SK-N-SH (cell line): Measurements from ENCODE around the gene TAC4. TPM values are rescaled to one million over a fixed set of nuclear protein-coding genes. Genes with fewer than 3 reads are reported as not detected.

Experiments
- CTCF ChIA-PET: fragments of 300-600, 350-600 bp; formaldehyde crosslinking; extraction: SDS; loops from one replicate; lab custom pipeline; 2021; lab: Yijun Ruan, JAX
- POLR2A ChIA-PET: fragments of 350-600 bp; sonication (Branson Sonifier 250); formaldehyde crosslinking; extraction: SDS; loops from one replicate; lab custom pipeline; 2020; ENCODE audit warnings: antibody characterized with exemption, inconsistent platforms; lab: Yijun Ruan, JAX
- DNase-seq: peaks from one replicate; pipeline ENCODE4 v3.0.0; 2012
- H2AFZ ChIP-seq: fragments of 200-600 bp; sonication (generic); 2 replicates; pipeline ENCODE4 v1.8.1; 2016; ENCODE audit warnings: antibody characterized with exemption, mild to moderate bottlenecking, low read depth
- H3F3A ChIP-seq: fragments of 200-600 bp; sonication (generic); replicated peaks from 2 replicates; pipeline ENCODE3; 2016; ENCODE audit warnings: antibody characterized with exemption, mild to moderate bottlenecking; ENCODE audit not compliant: insufficient read depth
- H3K27ac ChIP-seq, 2 experiments: fragments of 200-500 bp in 1 of 2; fragments of 200-600 bp in 1 of 2; sonication (Bioruptor generic) in 1 of 2; sonication (generic), shearing (Covaris generic) in 1 of 2; 2 replicates each; pipeline versions ENCODE4 v1.5.1 to v1.6.1; 2014 to 2016; ENCODE audit warnings: low read depth in 2 of 2, inconsistent platforms in 1 of 2, low read length in 1 of 2, mild to moderate bottlenecking in 1 of 2, mixed read lengths in 1 of 2
- H3K27me3 ChIP-seq: fragments of 200-600 bp; sonication (generic), shearing (Covaris generic); 2 replicates; pipeline ENCODE4 v1.6.1; 2016; ENCODE audit warnings: mixed run types; ENCODE audit not compliant: insufficient read depth
- H3K36me3 ChIP-seq, 2 experiments: fragments of 200-500 bp in 1 of 2; fragments of 200-600 bp in 1 of 2; sonication (Bioruptor generic) in 1 of 2; sonication (generic) in 1 of 2; replicated peaks in 1 of 2; 2 replicates each; pipeline versions ENCODE3 to v1.5.1; 2014 to 2016; ENCODE audit warnings: low read length in 1 of 2, mild to moderate bottlenecking in 1 of 2; ENCODE audit not compliant: insufficient read depth in 2 of 2, control insufficient read depth in 1 of 2
- H3K4me1 ChIP-seq, 2 experiments: fragments of 200-500 bp in 1 of 2; fragments of 200-600 bp in 1 of 2; sonication (Bioruptor generic) in 1 of 2; sonication (generic), shearing (Covaris generic) in 1 of 2; 2 replicates each; pipeline versions ENCODE4 v1.5.1 to v1.6.1; 2014 to 2016; ENCODE audit warnings: low read depth in 1 of 2, low read length in 1 of 2, mixed run types in 1 of 2; ENCODE audit not compliant: insufficient read depth in 2 of 2, control insufficient read depth in 1 of 2
- H3K4me2 ChIP-seq: fragments of 200-600 bp; sonication (generic), shearing (Covaris generic); 2 replicates; pipeline ENCODE4 v1.6.1; 2017; ENCODE audit warnings: mixed run types
- H3K4me3 ChIP-seq, 2 experiments: fragments of 200-500 bp in 1 of 2; fragments of 200-600 bp in 1 of 2; sonication (Bioruptor generic) in 1 of 2; sonication (generic), shearing (Covaris generic) in 1 of 2; 2 replicates each; pipeline versions ENCODE4 v1.5.1 to v1.8.1; 2014 to 2016; ENCODE audit warnings: low read depth in 2 of 2, inconsistent platforms in 1 of 2, low read length in 1 of 2, mild to moderate bottlenecking in 1 of 2, mixed read lengths in 1 of 2, moderate library complexity in 1 of 2
- H3K79me2 ChIP-seq: fragments of 200-600 bp; sonication (generic); 2 replicates; pipeline ENCODE4 v1.8.1; 2017; ENCODE audit warnings: mild to moderate bottlenecking; ENCODE audit not compliant: insufficient read depth
- H3K9ac ChIP-seq: fragments of 200-600 bp; sonication (generic); 2 replicates; pipeline ENCODE4 v1.6.1; 2017; ENCODE audit warnings: mixed run types
- H3K9me2 ChIP-seq: fragments of 200-600 bp; sonication (generic); 2 replicates; pipeline ENCODE4 v1.6.1; 2017; ENCODE audit warnings: mixed run types
- H3K9me3 ChIP-seq: fragments of 200-600 bp; sonication (generic); 2 replicates; pipeline ENCODE4 v1.6.1; 2017; ENCODE audit warnings: mixed run types, mild to moderate bottlenecking, moderate library complexity
- H4K20me1 ChIP-seq: fragments of 200-600 bp; sonication (generic); 2 replicates; pipeline ENCODE4 v1.6.1; 2017; ENCODE audit warnings: mild to moderate bottlenecking, mixed run types; ENCODE audit not compliant: insufficient read depth
- ELF1 ChIP-seq: IDR thresholded peaks from 2 replicates; pipeline ENCODE4 v1.4.0; 2012
- EZH2phosphoT487 ChIP-seq: fragments of 200-600 bp; sonication (generic); IDR thresholded peaks from 2 replicates; pipeline ENCODE4 v1.6.1; 2017; ENCODE audit warnings: low read depth, mixed run types, mild to moderate bottlenecking, antibody characterized with exemption, moderate library complexity, borderline replicate concordance
- FOSL2 ChIP-seq: IDR thresholded peaks from 2 replicates; pipeline ENCODE4 v1.4.0; 2012; ENCODE audit warnings: low read depth, mild to moderate bottlenecking, moderate library complexity, borderline replicate concordance
- GABPA ChIP-seq: IDR thresholded peaks from 2 replicates; pipeline ENCODE4 v1.4.0; 2012; ENCODE audit warnings: low read depth, mild to moderate bottlenecking
- GATA2 ChIP-seq: sonication (generic); formaldehyde crosslinking; IDR thresholded peaks from 2 replicates; pipeline ENCODE4 v1.5.0; 2020; ENCODE audit warnings: mild to moderate bottlenecking, missing genetic modification reagents
- MAX ChIP-seq: IDR thresholded peaks from 2 replicates; pipeline ENCODE4 v1.4.0; 2012; ENCODE audit warnings: low read depth
- MEF2A ChIP-seq: IDR thresholded peaks from 2 replicates; pipeline ENCODE4 v1.4.0; 2012; ENCODE audit warnings: low read depth, borderline replicate concordance
- MXI1 ChIP-seq: IDR thresholded peaks from 2 replicates; pipeline ENCODE4 v1.6.1; 2012; ENCODE audit warnings: mild to moderate bottlenecking, low read depth, low read length, improper control_type of control experiment
- NFIC ChIP-seq: IDR thresholded peaks from 2 replicates; pipeline ENCODE4 v1.4.0; 2012; ENCODE audit warnings: borderline replicate concordance
- NRF1 ChIP-seq: IDR thresholded peaks from 2 replicates; pipeline ENCODE4 v1.6.1; 2012; ENCODE audit warnings: low read depth, mild to moderate bottlenecking, low read length
- PBX3 ChIP-seq: IDR thresholded peaks from 2 replicates; pipeline ENCODE4; 2012
- POLR2AphosphoS5 ChIP-seq: IDR thresholded peaks from 2 replicates; pipeline ENCODE4 v1.6.1; 2012; ENCODE audit warnings: low read depth, low read length
- RAD21 ChIP-seq: IDR thresholded peaks from 2 replicates; pipeline ENCODE4 v1.6.1; 2012; ENCODE audit warnings: mild to moderate bottlenecking, low read length
- RFX5 ChIP-seq: IDR thresholded peaks from 2 replicates; pipeline ENCODE4 v1.6.1; 2012; ENCODE audit warnings: mild to moderate bottlenecking, improper control_type of control experiment, low read length
- RXRA ChIP-seq: IDR thresholded peaks from 2 replicates; pipeline ENCODE4 v1.4.0; 2012; ENCODE audit warnings: low read depth, mild to moderate bottlenecking, borderline replicate concordance
- SIN3A ChIP-seq: IDR thresholded peaks from 2 replicates; pipeline ENCODE4 v1.6.1; 2012; ENCODE audit warnings: low read depth, mild to moderate bottlenecking, low read length, moderate library complexity, borderline replicate concordance
- SMC3 ChIP-seq: IDR thresholded peaks from 2 replicates; pipeline ENCODE4 v1.6.1; 2012; ENCODE audit warnings: low read depth, low read length, improper control_type of control experiment
- TAF1 ChIP-seq: IDR thresholded peaks from 2 replicates; pipeline ENCODE4 v1.6.1; 2012; ENCODE audit warnings: low read depth, mild to moderate bottlenecking, low read length, moderate library complexity, borderline replicate concordance
- USF2 ChIP-seq: fragments of 150-350 bp; IDR thresholded peaks from 2 replicates; pipeline ENCODE4 v1.6.1; 2017; ENCODE audit warnings: antibody characterized with exemption, low read length, low read depth, borderline replicate concordance
- WGBS: methylation state at CpG from one replicate; pipeline ENCODE4 v1.1.6; 2017; ENCODE audit warnings: low lambda C conversion rate; 5-methylcytosine and 5-hydroxymethylcytosine counted together
- polyA plus RNA-seq, 3 experiments: library from polyadenylated mRNA; depleted of rRNA; stranded (reverse); fragments of >200 nt; gene quantifications; 2 replicates each; pipeline ENCODE4 v1.2.3, GENCODE V29; 2012
- TF ChIP-seq, protein P1 (sequence below): fragments of 150-350 bp; IDR thresholded peaks from 2 replicates; pipeline ENCODE4 v1.6.1; 2016; ENCODE audit warnings: mild to moderate bottlenecking, low read depth, low read length
- TF ChIP-seq, protein P2 (sequence below): fragments of 200-600 bp; sonication (generic); IDR thresholded peaks from 2 replicates; pipeline ENCODE4 v1.6.1; 2017; ENCODE audit warnings: antibody characterized with exemption, mild to moderate bottlenecking, moderate library complexity

Gene TAC4
- polyA plus RNA-seq, 1 of the 3 experiments (the other 2 are of a cell fraction) = not detected

- Histone ChIP-seq H3K27me3 (peaks cover 41% of the 10 kb centered on the region), H3F3A (no peaks in the 10 kb centered on the region), H2AFZ (no peak overlapping the region), H4K20me1 (no peaks in the 10 kb centered on the region), H3K9me3 (no peaks in the 10 kb centered on the region), H3K4me1 (no peaks in the 10 kb centered on the region), H3K9me2 (no peaks in the 10 kb centered on the region), H3K79me2 (no peaks in the 10 kb centered on the region), H3K27ac (no peak overlapping the region), H3K9ac (no peak overlapping the region), H3K36me3 (no peaks in the 10 kb centered on the region), H3K4me2 (no peak overlapping the region), H3K4me3 (no peak overlapping the region)
- 37% methylated on average over 2 of the region's 2 CpGs for WGBS
- no peak for DNase-seq
- CTCF ChIA-PET = interaction anchor here (3.5 to 40.4 kb wide), 3 partner anchors 13 to 122 kb away, joined by 17 to 1665 read pairs (median 17); partner anchors contain the start of gene DLX3
- POLR2A ChIA-PET = no interaction called here
- TF ChIP-seq MEF2A = no peak
- TF ChIP-seq, protein P1, sequence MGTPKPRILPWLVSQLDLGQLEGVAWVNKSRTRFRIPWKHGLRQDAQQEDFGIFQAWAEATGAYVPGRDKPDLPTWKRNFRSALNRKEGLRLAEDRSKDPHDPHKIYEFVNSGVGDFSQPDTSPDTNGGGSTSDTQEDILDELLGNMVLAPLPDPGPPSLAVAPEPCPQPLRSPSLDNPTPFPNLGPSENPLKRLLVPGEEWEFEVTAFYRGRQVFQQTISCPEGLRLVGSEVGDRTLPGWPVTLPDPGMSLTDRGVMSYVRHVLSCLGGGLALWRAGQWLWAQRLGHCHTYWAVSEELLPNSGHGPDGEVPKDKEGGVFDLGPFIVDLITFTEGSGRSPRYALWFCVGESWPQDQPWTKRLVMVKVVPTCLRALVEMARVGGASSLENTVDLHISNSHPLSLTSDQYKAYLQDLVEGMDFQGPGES = no peak
- TF ChIP-seq GABPA = no peak
- no peak for TF ChIP-seq PBX3
- TF ChIP-seq FOSL2 = no peak
- TF ChIP-seq RFX5 = no peak
- TF ChIP-seq SMC3 = no peak
- TF ChIP-seq GATA2 (CRISPR knock-in tag) = no peak
- TF ChIP-seq ELF1 = no peak
- no peak for TF ChIP-seq TAF1
- TF ChIP-seq NFIC = no peak
- TF ChIP-seq RAD21 = no peak
Measured at GRCh38 chr17:49874911-49875310, 27.0 kb upstream of the TAC4 start.

DNA sequence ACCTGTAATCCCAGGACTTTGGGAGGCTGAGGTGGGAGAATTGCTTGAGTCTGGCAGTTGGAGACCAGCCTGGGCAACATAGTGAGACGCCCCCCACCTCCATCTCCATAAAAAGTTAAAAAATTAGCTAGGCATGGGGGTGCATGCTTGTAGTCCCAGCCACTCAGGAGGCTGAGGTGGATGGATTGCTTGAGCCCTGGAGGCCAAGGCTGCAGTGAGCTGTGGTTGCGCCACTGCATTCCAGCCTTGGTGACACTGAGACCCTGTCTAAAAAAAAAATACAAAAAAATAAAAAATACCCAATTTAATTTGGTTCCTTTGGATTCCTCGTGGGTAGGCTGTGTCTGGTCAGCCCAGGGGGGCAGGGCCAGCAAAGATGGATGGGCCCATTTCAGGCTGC lies 26.1 kb upstream of the TAC4 start:
- Histone ChIP-seq H3K9ac (no peak overlapping the region), H3K9me2 (no peaks in the 10 kb centered on the region), H3K36me3 (no peaks in the 10 kb centered on the region), H3K79me2 (no peaks in the 10 kb centered on the region), H3K4me3 (no peak overlapping the region), H3F3A (no peaks in the 10 kb centered on the region), H3K9me3 (no peaks in the 10 kb centered on the region), H4K20me1 (no peaks in the 10 kb centered on the region), H3K27me3 (peaks cover 34% of the 10 kb centered on the region), H3K4me2 (no peak overlapping the region), H2AFZ (no peak overlapping the region), H3K4me1 (no peaks in the 10 kb centered on the region), H3K27ac (no peak overlapping the region)
- ChIA-PET CTCF (interaction anchor here (0.7 to 40.4 kb wide), 8 partner anchors 9 to 123 kb away, joined by 3 to 1665 read pairs (median 4); partner anchors contain the start of gene DLX3), POLR2A (no interaction called here)
- DNase-seq = no peak
- WGBS = 32% methylated on average over 3 of the region's 3 CpGs
- no peak for TF ChIP-seq ELF1
- no peak for TF ChIP-seq POLR2AphosphoS5
- TF ChIP-seq, protein P2, sequence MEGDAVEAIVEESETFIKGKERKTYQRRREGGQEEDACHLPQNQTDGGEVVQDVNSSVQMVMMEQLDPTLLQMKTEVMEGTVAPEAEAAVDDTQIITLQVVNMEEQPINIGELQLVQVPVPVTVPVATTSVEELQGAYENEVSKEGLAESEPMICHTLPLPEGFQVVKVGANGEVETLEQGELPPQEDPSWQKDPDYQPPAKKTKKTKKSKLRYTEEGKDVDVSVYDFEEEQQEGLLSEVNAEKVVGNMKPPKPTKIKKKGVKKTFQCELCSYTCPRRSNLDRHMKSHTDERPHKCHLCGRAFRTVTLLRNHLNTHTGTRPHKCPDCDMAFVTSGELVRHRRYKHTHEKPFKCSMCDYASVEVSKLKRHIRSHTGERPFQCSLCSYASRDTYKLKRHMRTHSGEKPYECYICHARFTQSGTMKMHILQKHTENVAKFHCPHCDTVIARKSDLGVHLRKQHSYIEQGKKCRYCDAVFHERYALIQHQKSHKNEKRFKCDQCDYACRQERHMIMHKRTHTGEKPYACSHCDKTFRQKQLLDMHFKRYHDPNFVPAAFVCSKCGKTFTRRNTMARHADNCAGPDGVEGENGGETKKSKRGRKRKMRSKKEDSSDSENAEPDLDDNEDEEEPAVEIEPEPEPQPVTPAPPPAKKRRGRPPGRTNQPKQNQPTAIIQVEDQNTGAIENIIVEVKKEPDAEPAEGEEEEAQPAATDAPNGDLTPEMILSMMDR = no peak
- no peak for TF ChIP-seq MAX
- no peak for TF ChIP-seq GATA2 (CRISPR knock-in tag)
- no peak for TF ChIP-seq USF2
- TF ChIP-seq SMC3 = no peak
- no peak for TF ChIP-seq EZH2phosphoT487
- no peak for TF ChIP-seq MEF2A
- TF ChIP-seq TAF1 = no peak
- TF ChIP-seq PBX3 = no peak
- TF ChIP-seq SIN3A = no peak
- no peak for TF ChIP-seq NRF1
- TF ChIP-seq RXRA = no peak
- TF ChIP-seq MXI1 = no peak
- TF ChIP-seq FOSL2 = no peak
